Right lobe of liver (tissue), 4 donors: ENCODE measurements around the gene TRPM3.

Experiments used
- CTCF ChIP-seq, 4 donors: fragments of 200-600 bp in 3 of 4; fragments of 450-650 bp in 1 of 4; IDR thresholded peaks; one replicate each; pipeline versions ENCODE4 v1.5.1 to v1.8.0; 2016 to 2022; ENCODE audit warnings: antibody characterized with exemption in 4 of 4, mild to moderate bottlenecking in 2 of 4
- POLR2A ChIP-seq: fragments of 450-650 bp; IDR thresholded peaks from one replicate; pipeline ENCODE4 v1.6.1; 2017; ENCODE audit warnings: antibody characterized with exemption, mild to moderate bottlenecking
- donor health status: DM: no; HTN: no; CAD: no.
- donor health status: DM: no; HTN: no; CAD: no.
- donor health status: DM: no; HTN: yes; CAD: no.

DNA sequence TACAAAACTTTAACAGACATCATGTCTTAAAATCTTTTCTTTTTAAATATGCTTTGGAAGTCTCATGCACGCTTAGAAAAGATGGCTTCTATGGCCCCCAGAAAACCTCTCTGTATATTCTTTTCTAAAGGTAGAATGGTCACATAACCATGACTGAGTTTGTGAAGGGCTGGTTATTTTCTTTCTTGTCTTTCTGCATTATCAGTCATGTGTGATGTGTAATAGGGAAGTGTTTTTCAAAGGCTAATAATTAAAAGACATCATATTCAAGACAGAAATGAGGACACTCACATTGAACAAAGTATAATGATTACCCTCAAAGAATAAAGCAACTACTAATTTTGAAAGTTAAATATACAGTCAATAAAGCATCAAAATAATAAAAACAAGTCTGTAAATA lies 253.4 kb downstream of the TRPM3 start:
- TF ChIP-seq CTCF (IDR thresholded peaks at IDR 0.05) (no peak), POLR2A (no peak)
